ENCODE results near the gene AGO1.
A peak's percentile ranks its signal among the peaks of the same experiment; 100 is the strongest.
"Not testable (repeated sequence)": the region's sequence is repeated elsewhere in the genome, so short reads cannot be mapped to it uniquely, and the experiment has no call there.

Gene AGO1

GRCh38 chr1:35882945-35883634, at the start of gene AGO1:
Gene AGO1, plus strand, starts transcription at chr1:35883209. Its CDS starts 213 bp downstream, at chr1:35883422.
- DNase-seq = peak; percentile 7 to 78

GRCh38 chr1:35833395-35833794, 49.6 kb upstream of the AGO1 start:
- no peak for DNase-seq

DNA sequence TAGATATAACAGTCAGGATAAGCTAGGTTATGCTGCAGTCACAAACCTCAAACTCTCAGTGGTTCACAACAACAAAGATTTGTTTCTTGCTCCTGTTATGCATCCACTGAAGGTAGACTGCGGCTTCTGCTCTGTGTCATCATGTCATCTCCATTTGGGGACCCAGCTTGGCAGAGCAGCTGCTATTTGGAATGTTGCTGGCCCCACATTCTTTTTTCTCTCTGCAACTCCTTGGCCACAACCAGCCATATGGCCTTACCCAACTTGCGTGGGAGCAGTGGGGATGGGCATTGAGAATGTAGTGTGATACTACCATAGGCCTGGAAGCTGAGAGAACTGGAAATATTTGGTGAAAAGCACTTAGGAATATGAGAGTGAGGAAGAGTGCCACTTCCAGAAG, 48.8 kb upstream of the AGO1 start:
- DNase-seq = no peak

DNA sequence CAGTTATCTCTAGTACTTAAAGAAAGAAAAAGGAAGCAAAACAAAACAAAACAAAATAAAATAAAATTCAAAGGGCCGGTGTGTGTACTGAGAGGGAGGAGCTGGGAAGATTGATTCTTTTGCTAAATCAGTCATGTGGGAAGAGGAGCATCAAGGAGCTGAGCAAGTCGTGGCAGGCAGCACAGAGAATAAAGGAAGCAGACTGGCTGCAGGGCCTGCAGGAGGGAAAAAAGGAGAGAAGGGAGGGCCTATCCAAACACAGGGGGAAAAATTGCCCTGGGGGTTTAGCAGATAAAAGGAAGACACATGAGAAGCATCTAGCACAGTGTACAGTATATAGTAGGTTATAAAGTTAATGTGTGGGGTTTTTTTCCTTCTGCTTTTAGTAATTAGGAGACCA, 47.6 kb upstream of the AGO1 start:
- no peak for DNase-seq

GRCh38 chr1:35836734-35837133, 46.3 kb upstream of the AGO1 start:
- DNase-seq = no peak

DNA sequence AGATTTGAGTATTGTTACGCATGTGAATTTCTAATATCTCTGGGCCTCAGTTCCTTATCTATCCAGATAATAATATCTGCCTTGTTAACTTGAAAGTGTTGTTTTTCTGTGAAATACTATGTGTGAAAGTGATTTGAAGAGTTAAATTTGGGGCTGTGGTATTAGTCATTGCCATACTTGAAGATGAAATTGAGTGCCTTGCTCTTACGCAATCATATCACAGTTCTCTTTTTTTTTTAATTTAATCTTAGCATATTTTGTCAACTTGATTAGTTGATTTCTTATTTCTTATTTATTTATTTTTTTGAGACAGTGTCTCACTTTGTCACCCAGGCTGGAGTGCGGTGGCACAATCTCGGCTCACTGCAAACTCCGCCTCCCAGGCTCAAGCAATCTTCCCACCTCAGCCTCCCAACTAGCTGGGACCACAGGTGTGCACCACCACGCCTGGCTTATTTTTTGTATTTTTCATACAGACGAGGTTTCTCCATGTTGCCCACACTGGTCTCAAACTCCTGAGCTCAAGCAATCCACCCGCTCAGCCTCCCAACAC, 44.2 kb upstream of the AGO1 start:
- no peak for DNase-seq

DNA sequence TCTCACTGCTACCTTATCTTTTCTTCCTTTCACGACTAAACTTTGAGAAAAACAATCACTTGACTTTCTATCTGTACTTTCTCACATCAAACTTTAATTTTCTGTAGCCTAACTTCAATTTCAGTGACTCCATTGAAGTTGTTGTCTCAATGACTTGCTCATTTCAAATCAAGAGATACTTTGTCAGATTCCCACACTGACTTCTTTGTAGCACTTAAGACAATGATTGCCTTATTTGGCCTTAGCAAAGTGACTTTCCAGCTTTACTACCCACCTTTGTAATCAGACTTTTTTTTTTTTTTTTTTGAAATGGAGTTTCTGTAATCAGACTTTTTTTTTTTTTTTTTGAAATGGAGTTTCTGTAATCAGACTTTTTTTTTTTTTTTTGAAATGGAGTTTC, 38.2 kb upstream of the AGO1 start:
- no peak for DNase-seq

DNA sequence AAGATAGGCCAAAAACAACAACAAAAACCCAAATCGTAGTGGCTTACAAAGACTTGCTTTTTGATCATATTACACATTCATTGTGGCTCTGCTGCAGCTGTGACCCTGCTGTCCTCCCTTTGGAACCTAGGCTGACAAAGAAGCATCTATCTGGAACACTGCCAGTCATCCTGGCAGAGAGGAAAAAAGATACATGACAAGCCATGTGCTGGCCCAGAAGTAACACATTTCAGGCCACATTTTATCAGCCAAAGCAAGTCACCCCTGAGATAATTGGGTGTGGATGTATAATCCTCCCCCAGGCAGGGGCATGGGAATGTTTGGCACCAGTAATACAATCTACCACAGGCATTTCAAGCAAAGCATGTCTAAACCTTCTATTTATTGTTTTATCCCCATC, 37.2 kb upstream of the AGO1 start:
- DNase-seq = no peak

GRCh38 chr1:35847935-35848565, 35.0 kb upstream of the AGO1 start:
- no peak for DNase-seq

- no peak for DNase-seq
Measured at GRCh38 chr1:35850051-35850450, 33.0 kb upstream of the AGO1 start.

DNA sequence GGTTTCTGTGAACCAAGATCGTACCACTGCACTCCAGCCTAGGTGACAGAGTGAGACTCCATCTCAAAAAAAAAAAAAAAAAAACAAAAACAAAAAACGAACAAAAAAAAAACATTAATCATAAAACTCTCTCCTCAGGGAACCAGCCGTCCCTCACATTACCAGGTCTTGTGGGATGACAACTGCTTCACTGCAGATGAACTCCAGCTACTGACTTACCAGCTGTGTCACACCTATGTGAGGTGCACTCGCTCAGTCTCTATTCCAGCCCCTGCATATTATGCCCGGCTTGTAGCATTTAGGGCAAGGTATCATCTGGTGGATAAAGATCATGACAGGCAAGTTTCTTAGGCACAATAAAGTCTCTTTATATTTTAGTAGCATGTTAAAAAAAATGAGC, 32.3 kb upstream of the AGO1 start:
- no peak for DNase-seq

GRCh38 chr1:35851132-35851869, 31.7 kb upstream of the AGO1 start:
- DNase-seq = no peak

DNA sequence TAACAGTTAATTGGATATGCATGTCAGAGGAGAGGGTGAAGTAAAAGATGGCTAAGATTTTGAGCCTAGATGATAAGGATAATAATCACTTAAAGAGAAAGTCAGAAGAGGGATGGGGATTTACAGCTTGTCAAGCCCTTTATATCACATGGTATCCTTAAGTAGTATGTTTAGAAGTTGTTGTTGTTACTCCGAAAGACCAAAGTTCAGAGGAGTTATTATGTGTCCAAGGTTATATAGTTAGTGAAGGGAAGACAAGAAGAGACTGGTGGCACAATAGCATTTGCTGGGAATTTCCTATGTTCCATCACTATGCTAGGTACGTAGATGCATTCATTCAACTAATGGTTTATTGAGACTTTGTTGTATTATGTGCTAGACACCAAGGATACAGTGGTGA, 30.8 kb upstream of the AGO1 start:
- DNase-seq = no peak

- DNase-seq = no peak
Measured at GRCh38 chr1:35854989-35855700, 27.9 kb upstream of the AGO1 start.

DNA sequence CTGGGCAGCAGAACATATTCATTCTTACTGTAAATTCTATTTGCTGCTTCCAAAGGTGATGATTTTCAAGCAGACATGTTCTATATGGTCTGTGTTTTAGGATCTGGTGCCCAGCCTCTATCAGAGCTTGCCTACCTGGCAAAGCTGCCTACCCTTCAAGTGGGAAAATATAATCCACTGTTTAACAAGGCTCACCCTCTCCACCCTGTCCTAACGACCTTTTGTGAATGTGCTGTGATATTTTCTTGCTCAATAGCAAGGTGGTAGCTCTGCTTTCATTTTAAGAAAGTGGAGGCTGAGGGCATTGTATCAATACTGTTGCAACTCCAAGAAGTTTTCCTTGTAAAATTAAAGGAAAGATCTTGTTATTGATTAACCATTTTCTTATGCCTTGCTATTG, 26.0 kb upstream of the AGO1 start:
- no peak for DNase-seq

DNA sequence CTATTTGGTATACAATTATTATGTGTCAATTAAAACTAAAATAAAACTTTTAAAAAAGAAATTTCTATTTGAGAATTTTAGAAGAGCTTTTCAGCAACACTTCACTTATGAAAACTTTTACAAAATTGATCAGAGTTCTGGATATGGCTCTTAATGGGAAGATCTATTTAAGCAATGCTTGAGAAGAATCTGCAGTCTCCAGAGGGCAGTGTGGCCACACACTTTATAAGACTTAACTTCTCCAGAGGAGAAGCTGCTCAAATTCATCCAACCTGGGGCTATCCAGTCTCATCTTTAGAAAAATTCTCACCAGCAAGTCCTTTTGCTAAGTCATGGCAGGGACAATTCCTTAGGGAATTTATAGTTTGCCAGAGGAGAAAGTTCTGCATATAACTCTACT, 25.2 kb upstream of the AGO1 start:
- peak in 1 of 2 experiments; percentile 20 for DNase-seq

DNA sequence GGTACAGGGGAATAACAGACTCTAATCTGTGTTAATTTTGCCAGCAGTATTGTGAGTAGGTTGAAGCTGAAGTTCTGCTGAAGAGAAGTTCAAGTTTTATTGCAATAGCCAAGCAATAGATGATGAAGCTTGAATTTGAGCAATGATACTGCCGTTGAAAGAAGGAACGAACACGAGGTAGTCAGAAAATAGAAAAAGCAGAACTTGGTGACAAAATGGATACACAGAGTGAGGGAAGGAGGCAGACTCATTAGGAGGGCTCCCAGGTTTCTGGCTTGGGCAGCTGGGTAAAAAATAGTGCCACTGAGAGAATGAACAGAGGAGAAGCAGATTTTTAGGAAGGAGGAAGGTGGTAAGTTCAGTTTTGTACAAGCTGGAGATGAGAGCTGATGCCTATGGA, 22.3 kb upstream of the AGO1 start:
- no peak for DNase-seq

- no peak for DNase-seq
Measured at GRCh38 chr1:35863136-35863535, 19.9 kb upstream of the AGO1 start.

DNA sequence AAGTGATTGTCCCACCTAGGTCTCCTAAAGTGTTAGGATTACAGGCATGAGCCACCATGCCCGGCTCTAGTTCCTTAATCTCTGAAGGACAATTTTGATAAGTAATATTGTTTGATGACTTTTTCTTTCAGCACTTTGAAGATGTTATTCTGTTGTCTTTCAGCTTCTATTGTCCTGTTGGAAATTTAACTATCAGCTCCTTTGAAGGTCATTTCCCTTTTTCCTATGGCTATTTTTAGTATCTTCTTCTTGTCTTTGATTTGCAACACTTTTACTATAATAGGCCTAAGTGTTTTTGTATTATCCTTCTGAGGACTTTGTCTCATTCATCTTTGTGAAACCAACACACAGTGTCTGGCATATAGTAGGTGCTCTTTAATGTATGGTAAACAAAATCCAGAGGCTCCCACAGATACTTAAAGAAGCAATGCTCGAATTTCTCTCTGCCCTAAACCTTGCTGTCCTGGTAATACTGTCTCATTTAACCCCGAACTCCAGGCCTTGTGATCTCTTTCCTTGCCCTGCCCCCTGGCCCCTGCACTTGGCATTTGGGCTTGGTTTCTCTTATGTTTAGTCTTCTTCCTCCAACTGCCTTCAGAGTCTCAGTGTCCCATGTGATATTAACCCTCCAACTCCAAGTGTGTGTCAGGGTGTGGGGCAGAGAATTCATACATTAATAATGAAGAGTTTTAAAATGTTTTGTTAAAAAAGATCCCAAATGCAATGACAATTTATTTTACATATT, 19.0 kb upstream of the AGO1 start:
- DNase-seq = no peak

DNA sequence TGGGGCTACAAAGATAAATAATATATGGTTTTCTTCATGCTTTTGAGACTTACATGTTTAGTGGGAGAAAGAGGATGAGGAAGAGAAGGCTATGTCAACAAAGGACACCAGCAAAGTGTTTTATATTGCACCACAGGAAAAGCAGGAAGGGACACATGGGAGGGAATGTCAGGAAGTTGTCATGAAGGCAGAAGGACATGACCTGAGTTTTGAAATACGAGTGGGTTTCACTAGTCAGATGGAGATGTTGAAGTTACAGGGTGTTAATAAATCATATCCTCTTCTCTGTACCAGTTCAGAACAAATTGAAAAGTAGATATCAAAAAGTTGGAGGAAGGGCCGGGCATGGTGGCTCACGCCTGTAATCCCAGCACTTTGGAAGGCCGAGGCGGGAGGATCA, 18.2 kb upstream of the AGO1 start:
- no peak for DNase-seq

DNA sequence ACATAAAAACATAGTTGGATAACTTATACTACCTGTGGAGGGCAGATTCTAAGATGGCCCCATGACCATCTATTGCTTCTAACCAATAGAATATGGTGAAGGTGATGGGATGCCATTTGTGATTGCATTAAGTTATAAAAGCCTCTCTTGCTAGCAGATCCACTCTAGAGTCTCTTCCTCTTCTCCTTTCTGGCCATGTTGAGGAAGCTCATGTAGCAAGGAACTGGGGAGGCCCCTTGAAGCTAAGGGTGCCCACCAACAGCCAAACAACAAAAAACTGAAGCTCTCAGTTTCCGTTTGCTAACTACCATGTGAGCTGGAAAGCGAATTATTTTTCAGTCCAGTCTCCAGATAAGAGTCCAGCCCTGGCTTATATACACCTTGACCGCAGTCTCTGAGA, 16.0 kb upstream of the AGO1 start:
- no peak for DNase-seq

DNA sequence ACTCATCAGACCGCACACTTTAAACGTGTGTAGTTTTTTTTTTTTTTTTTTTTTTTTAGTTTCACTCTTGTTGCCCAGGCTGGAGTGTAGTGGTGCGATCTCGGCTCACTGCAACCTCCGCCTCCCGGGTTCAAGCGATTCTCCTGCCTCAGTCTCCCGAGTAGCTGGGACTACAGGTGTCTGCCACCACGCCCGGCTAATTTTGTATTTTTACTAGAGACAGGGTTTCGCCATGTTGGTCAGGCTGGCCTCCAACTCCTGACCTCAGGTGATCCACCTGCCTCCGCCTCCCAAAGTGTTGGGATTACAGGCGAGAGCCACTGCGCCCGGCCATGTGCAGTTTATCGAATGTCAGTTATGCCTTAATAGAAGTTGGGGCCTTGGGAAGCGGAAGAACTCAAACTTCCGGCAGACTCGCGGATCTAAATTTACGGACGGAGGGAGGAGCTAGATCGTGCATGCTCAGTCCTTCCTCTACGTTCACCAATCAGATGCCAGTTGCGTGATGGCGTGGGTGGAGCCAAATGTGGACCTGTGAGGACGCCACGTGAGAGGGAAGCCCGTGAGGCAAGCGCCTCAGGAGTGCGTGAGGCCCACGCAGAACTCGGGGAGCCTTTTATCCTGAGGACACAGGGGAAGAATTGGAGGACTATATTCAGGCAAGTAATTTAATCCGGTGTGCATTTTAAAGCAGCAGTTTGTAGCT, 13.6 kb upstream of the AGO1 start:
- DNase-seq = not testable (repeated sequence)

Measured in SW 1271 (cell line).